Activated T-cell treated with anti-CD3 and anti-CD28 coated beads, Interleukin-2, amount 50 U/mL, for 1 hour (primary cell): ENCODE measurements around the gene MYO18B.

Experiments
- DNase-seq: peaks from one replicate; pipeline ENCODE4 v3.0.0-alpha.2; 2020

MYO18B gene

DNA sequence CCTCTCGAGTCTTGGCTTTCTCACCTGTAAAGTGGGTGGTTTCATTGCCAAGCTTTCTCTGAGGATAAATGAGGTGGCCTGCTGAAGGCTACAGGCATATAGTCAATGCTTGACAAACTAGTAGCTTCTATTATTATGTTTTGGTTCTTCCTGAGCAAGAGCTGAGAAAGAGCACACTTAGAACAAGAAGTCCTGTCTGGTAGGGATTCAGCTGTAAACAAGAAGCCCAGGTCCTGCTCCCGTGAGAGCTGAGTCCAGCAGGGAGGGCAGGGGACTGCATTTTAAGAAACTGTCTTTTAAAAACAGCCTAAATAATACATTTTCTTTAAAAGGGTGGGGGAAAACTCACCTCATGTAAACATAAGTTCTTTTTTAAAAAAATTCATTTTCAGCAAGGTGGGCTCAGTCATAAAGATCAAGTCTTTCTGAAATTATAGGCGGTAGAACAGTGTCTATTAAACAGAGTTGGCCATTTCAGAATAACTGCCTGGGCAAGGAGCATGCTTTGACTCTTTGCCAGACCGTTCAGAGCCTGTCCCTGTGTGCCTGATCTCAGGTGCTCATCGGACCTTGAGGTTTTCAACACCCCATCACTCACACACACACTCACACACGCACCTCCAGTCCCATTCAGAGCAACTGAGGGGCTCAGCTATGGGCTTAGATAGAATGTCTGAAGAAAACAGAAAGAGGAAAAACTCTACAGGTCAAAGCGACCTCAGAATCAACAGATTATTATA lies 29.2 kb upstream of the MYO18B start:
- DNase-seq = no peak

DNA sequence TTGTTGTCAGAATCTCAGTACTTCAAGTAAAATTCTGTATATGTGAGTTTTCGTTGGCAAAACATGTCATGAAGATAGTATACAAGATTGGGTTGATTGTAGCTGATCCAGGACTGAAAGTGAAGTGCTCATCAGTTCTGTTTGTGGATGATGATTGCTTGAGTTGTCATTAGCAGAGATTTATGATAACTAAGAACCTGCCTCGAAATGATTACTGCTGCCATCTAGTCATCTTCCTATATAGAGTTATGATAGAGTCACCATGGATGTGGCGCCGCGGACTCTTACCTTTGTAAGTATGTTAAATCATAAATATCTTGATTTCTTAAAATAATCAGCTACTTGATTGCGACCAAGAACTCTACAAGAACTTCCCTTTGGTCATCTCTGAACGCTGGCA lies 27.9 kb upstream of the MYO18B start:
- no peak for DNase-seq

DNA sequence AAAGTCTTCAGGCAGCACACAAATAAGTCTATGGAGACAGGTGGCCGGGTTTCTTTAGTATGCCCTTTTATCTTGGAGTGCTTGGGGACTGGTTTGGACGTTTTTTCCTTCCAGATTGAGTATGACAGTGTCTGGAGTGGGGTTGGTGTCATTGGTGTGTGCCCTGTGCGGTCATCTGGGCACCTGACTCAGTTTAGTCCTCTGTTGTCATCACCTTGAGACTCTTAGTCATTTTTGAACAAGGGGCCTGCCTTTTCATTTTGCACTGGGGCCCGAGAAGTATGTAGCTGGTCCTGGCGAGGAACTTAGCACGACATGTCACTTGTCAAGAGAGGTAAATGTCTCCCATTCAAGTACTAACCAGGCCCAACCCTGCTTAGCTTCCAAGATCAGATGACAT lies 27.2 kb upstream of the MYO18B start:
- no peak for DNase-seq

DNA sequence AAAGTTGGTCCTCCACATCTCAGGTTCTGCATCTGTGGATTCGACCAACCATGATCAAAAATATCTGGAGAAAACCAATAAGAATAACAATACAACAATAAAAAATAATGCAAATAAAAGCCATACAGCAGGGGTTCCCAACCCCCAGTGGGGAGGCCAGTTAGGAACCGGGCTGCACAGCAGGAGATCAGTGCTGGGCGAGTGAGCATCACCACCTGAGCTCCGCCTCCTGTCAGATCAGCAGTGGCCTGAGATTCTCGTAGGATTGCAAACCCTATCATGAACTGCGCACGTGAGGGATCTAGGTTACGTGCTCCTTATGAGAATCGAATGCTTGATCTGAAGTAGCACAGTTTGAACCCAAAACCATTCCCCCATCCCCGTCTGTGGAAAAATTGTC lies 25.4 kb upstream of the MYO18B start:
- no peak for DNase-seq

DNA sequence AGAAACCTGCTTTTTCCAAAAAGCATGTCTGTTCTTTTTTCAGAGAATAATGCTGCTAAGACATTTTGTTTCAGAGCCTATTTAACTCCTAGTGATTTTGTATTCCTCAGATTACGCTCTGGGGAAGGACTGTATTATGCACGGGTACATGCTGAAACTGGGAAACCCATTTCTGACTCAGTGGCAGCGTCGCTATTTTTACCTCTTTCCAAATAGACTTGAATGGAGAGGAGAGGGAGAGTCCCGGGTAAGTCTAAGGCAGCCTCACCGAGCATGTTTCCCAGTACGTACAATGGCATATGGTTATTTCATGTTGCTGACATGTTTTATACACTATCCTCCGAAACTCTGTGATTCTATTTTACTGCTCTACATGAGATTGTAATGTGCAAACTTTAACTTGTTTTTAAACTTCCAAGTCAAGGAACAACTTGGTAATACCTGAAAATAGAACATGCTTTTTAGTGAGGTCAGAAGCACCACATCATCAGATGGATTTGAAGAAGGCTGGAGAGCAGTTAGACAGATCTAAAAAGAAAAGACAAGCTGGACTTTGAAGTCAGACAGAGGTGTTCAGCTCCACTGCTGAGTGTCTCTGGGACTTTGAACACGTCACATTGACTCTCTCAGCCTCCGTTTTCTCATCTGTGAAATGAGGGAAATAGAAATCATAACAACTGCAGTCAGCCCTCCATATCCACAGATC lies 23.7 kb upstream of the MYO18B start:
- DNase-seq = no peak

DNA sequence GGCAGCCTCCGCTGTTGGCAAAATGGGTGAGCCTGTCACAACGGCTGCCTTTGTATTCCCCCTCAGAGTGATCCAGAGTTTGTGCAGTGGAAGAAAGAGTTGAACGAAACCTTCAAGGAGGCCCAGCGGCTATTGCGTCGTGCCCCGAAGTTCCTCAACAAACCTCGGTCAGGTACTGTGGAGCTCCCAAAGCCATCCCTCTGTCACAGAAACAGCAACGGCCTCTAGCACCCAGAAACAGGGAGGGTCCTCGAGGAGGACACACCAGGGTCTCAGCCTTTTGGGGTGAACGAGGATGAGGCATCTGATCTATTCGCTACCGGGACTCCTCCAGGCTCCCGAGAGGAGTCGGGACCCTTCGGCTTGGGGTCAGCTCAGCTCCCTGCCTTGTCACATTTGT lies 19.8 kb upstream of the MYO18B start:
- no peak for DNase-seq

DNA sequence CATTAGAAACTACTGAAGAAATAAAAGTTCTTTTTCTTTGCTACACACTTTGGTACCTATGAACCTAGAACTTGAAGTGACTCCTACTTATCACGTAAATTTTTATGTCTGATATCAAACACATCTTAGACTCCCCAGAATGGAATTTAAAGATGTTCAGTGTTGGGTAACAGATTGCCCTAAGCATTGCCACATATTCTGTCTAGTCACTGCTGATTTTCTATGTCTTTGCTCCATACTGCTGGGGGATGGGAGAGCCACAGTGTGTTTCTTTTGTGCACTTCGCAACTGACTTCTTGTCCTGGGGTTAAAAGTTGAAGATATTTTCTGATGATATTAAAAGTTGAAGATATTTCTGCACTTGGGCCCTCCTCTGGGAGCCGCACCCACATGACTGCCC lies 19.4 kb upstream of the MYO18B start:
- no peak for DNase-seq

DNA sequence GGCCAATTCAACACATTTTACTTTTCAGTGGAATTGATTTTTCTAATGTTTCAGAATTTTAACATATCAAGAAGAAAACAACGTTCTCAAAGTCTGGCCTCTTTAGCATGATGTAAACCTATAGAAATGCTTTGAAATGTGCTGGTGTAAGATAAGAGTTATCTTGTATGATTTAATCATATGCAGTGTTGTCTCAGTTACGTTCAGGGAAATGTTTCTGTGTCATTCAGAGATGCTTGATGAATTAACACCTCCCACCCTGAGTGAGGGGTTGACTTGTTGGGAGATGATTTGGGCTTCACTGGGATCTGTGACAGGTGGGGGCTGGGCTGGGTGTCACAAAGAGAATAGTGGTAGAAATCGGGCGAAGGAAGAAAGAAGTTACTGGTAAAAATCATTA lies 15.7 kb upstream of the MYO18B start:
- DNase-seq = no peak

DNA sequence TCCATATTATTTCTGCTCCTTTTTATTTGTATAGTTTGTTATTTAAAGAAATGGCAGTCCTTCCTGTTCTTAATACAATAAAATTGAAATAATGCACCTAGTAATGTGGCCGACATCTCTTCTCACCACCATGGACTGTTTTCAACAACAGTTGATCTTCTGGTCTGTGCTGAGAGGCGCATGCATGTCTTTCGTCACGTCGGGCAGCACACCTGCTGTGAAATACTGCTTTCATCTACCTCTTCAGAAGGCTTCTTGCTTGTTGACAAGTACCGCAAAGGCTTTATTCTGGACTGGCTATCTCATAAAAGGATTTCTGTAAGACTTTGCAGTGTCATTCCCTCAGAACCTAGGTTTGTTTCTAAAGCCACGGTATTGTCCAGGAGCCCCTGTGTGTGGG lies 13.9 kb upstream of the MYO18B start:
- no peak for DNase-seq

DNA sequence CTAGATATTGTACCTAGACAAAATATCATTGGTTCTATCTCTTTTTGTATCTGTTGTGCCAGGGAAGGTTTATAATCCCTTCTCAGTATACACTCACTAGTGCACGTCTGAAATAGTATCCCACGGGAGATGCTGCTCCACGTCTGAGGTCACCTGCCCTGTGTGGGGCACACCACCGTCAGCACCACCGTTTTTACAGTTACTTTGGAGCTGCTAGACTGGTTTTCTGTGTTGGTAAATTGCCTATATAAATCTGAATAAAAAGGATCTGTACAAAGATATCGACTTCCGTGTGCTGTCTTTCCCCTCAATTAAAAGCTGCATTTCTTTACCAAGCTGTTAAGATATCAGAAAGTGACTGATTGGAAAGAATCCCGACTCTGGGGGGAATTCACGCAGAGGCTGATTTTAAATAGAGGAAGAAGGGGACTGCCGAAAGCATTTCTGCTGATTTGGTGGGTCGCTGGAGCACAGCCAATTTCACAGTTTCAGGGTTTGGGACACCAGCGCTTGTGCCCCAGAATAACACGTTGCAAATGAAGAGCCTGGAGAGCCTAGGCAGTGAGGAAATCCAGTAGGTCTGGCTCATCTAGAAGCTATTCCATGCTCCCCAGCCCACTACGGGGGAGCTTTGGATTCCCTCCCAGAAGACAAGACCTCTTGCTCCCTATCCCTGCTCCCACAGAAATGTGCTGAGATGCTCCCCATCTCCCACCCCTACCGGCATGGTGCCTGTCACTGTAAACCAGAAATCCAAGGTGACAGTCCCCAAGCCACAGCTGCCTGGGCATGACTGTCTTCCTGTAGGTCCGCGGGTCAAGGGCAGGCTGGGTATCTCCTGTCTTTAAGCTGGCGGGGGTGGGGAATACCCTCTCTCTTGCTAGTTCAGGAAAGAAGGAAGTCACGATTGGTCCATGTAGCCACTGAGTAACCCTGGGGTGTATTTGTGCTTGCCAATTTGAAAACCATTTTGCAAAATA lies 12.7 kb upstream of the MYO18B start:
- DNase-seq = no peak

DNA sequence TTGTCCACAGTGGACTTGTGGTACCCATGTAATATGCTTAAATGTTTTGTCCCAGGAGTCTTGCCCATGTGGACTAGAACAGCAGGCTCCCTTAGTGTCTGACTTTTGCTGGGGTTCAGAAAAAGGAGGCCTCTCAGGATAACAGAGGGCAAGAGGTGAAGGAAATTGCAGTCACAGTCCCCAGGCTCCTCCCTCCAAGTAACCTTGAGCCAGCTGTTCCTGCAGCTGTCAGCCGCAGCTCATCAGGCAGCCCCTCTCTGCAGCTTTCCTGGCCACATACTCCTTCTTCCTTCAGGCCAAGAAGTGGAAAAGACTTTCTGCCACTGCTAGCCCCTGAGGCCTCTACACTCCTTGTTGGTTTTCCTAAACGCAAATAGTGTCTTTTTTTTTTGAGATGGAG lies 6.3 kb upstream of the MYO18B start:
- no peak for DNase-seq

DNA sequence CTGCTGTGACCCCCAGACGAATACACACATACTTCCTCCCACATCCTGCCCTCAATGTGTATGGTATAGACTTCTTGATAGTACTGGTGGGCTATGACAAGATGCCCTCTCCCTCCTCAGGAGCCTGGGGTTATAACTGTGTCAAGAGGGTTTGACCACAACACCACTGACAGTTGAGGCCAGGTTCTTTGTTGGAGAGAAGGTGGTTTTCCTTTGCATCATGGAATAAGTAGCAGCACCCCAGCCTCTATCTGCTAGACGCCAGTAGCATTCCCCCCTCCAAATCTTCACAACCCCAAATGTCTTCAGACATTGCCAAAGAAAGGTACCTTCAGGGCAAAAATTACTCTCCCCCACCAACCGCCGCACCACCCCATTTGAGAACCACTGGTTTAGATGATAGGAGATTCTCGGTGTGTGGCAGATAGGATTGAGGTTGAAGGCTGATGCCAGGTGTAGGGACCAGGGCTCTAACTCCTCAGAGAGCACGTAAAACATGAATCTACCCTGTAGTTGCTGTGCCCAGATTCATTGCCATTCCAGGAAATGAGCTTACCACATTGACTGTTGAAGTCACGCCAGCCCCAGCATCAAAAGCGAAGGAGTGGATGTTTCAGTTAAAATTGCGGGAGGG lies 5.5 kb upstream of the MYO18B start:
- DNase-seq = no peak

DNA sequence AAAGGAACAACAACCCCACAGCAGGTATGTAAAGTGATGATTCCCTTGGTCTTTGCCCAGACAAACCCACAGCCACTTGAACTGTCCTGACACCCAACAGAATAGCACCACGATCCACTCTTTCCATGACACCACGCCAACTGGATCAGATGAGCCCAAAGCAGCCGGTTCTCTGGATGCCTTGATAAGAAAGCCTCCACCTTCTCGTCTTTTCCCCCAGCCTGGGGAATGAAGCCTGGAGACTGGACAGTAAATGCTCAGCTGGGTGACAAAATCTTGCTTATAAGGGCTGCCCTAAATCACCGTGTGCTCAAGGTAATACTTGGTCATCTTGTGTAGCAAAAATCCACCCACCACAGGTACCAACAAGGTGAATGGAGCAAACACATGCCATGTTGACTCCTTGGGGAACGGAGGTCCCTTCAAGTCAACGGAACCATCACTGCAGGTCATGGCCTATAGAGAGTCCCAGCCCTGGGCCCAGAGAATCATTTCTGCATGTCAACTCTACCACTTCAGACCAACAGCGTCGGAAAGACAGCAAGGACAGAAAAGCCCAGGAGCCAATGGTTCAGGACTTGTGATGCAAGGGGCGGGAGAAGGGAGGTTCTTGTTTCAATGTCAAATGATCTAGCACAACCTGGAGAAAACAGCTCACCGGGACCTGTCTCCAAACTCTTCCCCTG lies 2.2 kb upstream of the MYO18B start:
- no peak for DNase-seq

DNA sequence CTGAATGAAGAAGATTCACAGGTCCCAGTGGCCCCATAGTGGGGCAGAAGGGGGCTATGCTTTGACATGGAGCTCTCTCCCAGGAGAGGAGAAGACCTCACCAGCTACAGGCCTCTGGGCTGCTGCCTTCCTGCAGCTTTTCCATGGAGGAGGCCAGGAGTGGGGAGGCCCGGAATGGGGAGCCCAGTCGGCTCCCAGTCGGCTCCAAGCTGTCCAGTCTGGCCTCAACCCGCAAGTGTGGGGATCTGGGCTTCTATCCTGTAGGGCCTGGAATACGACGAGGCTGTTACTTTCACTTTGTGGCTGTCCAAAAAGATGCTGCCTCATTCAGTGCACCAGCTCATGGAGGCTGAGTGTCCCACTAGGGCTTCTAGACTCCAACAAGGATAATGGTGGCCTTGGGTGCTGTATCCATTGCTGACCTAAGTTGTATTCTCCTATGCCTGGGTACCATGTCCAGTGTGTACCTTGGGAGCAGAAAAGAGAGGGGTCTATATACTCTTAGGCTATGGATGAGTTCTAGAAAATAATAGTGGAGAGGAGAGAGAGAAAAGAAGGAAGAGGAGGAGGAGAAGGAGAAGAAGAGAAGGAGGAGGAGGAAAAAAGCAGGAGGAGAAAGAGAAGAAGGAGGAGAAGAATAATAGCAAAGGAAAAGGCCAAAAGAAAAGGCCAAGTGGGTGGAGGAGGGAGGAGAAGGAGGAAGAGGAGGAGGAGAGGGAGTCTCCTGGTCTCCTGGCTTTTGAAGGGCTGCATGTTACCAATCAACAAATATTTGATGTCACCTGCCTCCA lies 1.1 kb downstream of the MYO18B start:
- no peak for DNase-seq

DNA sequence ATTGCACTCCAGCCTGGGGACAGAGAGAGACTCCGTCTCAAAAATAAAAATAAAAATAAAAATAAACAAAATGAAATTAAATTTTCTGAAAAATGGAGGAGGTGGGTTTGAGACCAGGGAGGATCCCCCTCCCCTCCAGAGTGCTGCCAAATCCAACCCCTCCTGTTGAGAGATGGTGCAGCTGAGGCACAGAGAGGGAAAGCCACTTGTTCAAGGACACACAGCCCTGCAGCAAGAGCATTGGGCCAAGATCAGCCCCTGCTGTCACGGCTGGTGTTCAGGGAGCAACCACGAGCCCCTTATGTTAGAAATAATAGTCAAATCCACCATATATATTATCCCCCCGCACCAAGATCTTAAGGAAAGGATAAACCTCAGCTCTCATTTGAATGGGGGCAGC lies 2.7 kb downstream of the MYO18B start:
- DNase-seq = no peak

DNA sequence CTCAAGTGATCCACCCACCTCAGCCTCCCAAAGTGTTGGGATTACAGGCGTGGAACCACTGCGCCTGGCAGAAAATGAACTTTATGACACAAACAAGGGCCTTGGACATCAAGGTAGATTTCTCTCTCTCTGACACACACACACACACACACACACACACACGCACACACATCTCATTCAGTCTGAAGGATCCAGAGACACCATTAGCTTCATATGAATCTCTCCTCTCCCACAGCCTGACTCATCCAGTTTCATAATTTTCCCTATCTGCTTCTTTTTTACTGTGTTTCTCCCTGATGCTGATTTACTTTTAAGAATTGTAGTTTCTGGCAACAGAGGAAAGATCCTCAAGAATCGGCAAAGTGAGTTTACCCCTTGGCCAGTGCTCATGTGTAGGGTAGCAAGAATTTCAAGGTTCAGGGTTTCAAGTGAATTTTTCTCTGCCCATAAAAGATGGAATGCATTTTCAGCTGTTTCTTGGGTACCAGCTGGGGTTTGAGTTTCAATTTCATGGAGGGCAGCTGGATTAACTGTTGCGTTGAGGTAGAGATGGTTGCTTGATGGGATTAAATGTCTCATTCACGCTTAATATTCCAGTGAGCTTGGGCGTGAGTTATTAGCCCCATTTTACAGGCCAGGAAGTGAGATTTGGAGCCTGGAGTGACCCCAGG lies 3.5 kb downstream of the MYO18B start:
- DNase-seq = no peak

DNA sequence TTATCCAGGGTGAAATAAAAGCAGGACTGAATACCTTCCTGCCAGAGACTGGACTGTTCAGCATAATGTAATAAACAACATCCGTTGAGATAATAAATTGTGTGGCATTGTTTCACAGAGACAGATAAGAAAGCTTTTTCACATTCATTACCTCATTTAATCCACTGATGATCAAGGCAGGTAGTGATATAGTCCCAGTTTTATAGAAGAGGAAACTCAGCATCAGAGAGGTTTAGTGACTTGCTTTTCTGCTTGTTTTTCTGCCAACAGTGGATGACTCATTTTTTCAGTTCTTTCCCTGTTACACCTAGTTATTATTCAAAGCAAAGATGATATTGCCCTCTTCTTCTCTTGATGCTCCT lies 4.0 kb downstream of the MYO18B start:
- no peak for DNase-seq

DNA sequence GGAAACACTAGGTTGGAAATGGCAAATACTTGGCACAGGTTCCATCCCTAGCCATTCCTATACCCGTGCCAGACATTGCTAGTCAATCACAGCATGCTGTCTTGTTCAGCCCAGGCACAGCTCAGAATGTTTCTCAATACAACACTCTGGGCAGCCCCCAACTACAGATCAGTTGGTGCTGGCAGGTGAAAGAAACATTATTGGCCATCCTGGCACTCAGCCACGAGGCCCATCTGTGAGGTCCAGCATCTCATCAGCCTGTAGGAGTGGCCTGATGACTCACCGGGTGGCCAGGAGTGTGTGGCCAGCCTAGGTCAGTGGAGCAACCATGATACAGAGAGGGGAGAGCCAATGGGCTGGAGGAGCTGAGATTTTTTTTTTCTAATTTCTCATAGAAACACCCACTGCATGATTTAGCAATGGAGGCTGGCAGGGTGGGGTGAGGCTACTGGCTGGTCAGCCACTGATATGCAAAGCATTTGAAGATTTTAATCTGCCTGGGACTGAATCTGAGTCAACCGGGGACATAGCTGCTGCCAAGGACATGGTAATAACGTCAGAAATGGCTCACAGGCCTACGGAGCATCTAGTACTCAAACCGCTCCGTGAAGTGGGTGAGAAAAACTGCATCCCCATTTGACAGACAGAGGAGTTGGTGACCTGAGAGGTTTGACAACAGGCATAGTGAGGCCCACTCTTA lies 5.4 kb downstream of the MYO18B start:
- no peak for DNase-seq

DNA sequence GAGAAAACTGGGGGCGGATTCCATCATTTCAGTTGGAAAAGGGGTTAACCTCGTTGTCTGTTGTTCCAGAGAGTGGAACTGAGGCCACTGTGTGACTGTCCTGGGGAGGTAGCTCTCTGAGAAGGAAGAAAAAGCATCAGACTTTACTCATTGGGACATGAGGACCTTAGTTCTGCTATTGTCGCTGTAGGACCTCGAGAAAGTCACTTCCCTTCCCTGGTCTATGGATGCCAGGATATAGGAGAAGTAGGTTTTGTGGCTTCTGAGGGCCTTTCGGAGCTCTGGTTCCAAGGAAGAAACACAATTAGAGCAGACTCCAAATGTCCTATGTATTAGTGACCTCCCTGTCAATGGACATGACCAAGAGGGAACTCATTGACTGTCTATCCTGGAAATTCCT lies 6.2 kb downstream of the MYO18B start:
- no peak for DNase-seq

DNA sequence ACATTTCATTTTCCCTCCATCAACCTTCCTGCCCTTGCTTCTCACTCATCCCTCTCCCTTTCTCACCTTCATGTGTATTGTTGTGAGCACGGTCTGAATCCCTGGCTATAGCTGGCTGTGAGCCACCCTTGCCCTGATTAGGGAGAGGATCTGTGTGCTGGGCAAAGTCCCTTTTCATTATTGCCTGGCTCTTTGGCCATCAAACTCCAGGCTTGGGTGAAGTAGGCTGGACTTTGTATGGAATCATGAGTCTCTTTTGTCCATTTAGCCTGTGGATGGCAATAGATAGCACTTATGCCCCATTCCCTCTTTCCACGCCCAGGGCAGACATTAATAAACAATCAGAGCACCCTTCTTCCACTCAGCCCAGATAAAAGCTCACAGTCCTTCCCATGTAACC lies 6.7 kb downstream of the MYO18B start:
- no peak for DNase-seq
